Renal cortical epithelial cell (primary cell): Measurements from ENCODE around the gene JPH3. TPM values are rescaled to one million over a fixed set of nuclear protein-coding genes. Genes with fewer than 3 reads are reported as not detected.
"Not testable (repeated sequence)": the region's sequence is repeated elsewhere in the genome, so short reads cannot be mapped to it uniquely, and the experiment has no call there.

Experiments used
- DNase-seq: peaks from one replicate; pipeline ENCODE4 v3.0.0-alpha.2; 2011; ENCODE audit warnings: low read depth
- total RNA-seq: library from RNA; depleted of rRNA; stranded (reverse); fragments of >200 nt; gene quantifications from 2 replicates; pipeline ENCODE4 v1.2.3, GENCODE V29; 2014

JPH3 gene
- total RNA-seq, 1 donor from 2014 or later = 0.50 TPM

DNA sequence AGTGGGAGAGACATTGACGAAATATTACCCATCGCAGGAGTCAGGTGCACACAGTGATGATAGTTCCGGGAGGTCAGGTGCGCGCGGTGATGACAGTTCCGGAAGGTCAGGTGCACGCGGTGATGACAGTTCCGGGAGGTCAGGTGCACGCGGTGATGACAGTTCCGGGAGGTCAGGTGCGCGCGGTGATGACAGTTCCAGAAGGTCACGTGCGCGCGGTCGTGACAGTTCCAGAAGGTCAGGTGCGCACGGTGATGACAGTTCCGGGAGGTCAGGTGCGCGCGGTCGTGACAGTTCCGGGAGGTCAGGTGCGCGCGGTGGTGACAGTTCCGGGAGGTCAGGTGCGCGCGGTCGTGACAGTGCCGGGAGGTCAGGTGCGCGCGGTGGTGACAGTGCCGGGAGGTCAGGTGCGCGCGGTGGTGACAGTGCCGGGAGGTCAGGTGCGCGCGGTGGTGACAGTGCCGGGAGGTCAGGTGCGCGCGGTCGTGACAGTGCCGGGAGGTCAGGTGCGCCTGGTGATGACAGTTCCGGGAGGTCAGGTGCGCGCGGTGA, 78.8 kb downstream of the JPH3 start:
- not testable (repeated sequence) for DNase-seq

DNA sequence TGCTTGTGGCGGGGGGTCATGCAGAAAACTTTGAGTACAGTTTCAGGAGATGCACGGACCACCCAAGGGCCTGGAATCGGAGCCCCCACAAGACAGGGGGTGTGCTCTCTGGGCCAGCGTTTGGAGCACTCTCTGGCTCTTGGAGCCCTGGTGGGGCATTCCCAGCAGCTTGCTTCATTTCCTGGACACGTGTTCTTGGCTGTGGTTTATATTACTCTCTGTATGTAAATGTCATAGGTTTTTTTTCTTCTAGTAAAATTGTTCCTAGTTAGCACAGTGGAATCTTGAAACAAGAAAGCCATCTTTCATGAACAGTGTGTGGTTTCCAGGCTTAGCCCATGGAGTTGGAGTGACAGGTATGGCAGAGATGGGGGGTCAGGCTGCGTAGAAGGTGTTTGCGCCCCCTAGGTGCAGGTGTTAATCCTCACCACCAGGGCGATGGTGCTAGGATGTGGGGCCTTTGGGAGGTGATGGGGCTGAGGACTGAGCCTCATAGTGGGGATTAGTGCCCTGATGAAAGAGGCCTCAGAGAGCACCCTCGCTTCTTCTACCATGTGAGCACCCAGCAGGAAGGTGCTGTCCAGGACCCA, 79.8 kb downstream of the JPH3 start:
- no peak for DNase-seq

DNA sequence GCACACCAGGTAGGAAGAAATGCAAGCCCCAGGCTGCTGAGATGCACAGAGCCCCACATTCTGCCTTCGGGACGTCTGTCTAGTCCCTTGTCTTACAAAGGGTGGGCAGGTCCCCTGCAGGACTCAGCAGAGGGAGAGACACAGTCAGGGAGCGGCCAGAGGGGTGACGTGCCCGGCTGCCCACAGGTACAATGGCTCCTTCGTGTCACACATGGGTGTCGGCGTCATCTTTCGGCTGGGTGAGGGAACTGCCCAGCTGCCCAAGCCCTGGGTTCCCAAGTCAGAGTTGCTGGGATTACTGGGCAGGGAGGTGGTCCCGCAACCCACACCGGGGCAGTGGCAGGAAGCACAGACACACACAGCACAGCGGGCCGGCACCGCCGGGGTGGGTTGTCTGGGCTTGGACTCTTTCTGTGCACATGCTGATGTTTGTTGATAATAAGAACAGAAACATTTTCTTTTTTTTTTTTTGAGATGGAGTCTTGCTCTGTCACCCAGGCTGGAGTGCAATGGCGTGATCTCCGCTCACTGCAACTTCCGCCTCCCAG, 80.6 kb downstream of the JPH3 start:
- DNase-seq = no peak

DNA sequence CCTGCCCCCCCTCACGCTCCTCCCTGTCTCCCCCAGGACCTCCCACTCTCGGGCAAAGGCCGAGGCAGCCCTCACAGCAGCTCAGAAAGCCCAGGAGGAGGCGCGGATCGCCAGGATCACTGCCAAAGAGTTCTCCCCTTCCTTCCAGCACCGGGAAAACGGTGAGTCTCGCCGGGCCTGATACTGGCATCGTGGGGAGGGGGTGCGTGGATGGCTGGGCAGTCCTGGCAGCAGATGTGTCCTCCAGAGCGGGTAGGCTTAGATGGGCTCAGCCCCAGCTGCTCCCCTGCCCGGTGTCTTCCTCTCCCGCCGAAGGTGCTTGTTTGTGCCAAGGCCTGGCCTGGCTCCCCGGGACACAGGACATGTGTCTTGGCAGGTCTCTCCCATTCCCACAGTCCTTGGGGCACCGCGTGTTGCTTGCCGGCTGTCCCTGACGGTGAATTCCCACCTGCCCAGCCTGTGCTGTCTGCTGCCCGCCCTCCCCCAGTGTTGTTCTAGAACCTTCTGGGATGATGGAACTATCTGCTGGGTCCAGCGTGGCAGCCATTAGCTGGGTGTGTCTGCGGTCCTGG, 81.9 kb downstream of the JPH3 start:
- DNase-seq = no peak

DNA sequence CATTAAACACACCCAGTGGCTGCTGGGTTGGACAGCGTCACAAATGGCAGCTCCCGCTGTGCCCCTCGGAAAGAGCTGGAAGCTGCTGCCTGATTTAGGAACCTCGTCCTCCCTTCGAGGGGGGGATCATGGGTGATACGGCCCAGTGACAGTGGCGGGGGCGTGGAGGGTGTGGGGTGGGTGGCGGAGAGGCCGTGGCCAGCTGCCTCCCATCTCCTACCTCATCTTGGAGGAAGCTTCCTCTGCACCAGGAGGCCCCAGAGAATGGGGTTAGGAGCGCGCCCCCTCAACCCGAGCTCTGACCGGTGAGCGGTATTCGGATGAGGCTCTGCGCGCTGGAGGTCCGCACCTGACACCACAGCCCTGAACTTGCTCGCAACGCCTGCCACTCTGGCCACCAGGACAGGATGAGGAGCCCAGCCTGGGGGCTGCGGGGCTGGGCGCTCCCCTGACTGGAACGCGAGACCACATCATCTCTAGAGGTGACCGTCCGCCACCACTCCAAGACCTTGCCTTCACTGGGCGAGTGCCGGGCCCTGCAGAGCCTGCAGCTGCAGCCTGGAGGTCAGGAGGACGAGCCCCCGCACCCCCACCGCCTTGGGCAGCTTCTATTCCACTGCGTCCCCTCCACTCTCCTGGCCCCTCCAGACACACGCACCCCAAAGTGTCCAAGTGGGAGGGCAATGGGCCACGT, 82.5 kb downstream of the JPH3 start:
- DNase-seq = no peak

DNA sequence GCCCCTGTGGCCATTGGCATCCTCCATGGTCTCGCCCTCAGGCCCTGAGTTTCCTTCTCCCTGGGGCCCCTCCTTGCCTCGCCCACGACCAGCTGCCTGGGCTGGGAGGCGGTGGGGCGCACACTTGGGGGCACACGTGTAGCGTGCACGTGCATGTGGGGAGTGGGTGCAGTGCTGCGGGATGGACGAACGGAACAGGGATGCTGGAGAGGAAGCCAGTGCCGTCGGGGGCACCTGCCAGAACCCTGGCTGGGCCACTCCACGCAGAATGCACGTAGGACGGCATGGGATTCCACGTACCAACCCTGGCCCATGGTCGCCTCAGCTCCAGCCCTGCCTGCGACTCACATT, 83.1 kb downstream of the JPH3 start:
- no peak for DNase-seq

DNA sequence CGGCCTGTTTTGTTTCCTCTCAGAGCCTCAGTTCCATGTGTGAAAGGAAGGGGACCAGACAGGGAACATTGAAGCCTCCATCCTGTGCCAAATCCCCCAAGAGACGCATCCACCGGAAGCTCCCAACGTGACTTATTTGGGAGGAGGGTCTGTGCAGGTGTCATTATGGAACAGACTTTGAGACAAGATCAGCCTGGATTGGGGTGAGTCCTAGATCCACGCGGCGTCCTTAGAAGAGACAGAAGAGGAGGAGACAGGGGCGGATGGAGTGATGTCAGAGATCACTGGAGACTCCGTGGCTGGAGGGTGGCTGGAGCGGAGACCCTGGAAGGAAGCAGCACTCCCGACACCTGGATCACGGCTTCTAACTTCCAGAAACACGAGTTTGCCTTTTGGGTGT, 83.5 kb downstream of the JPH3 start:
- no peak for DNase-seq

DNA sequence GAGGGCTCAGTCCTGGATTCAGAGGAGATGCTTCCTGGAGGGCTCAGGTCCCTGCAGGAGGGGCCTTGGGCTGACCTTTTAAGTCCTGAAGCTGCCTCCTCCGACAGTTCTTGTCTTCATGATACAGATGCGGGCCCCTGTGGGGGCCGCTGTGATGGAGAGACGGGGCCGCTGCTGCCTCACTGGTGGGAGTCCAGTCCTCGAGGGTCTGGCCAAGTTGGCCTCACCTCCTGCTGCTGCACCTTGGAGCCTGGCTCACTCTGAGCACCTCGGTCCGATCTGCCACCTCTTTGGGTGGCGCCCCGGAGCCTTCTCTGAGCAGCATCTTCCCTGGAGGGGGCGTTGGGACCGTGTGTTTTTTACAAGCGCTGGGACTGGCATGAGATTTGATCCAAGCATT, 84.4 kb downstream of the JPH3 start:
- DNase-seq = no peak

DNA sequence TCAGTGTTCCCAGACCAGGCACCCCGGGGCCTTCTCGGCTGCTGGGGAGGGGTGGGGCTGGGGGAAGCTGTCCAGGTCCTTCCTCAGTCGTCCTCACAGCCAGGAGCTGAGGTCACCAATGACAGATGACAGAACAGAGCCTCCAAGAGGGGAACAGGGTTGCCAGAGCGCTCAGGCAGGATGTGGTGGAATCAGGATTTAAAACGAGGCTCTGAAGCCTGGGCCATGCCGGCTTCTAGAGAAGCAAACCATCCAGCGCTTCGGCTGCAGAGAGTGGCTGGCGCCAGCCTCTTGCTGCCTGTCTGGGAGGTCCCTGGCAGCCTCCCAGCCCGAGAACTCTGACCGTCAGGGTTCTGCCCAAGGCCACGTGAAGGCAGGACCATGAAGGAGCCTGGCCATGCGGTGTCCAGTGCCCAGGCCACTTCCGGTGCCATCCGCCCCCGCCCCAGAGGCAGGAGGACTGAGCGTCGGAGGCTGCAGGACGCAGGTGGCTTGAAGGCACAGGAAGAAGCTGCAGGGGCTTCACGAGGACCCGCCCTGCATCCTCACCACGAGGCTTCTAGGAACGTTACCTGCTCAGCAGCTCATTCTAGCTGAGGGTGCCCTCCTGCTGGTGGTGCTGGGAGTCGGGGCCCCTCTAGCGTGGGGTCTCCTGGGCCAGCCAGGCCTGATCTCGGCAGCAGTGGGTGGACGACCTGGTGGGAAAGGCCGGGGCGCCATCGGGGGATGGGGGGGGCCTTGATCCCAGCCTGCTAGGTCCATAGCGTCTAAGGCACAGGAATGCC, 85.0 kb downstream of the JPH3 start:
- peak; percentile 22 for DNase-seq

DNA sequence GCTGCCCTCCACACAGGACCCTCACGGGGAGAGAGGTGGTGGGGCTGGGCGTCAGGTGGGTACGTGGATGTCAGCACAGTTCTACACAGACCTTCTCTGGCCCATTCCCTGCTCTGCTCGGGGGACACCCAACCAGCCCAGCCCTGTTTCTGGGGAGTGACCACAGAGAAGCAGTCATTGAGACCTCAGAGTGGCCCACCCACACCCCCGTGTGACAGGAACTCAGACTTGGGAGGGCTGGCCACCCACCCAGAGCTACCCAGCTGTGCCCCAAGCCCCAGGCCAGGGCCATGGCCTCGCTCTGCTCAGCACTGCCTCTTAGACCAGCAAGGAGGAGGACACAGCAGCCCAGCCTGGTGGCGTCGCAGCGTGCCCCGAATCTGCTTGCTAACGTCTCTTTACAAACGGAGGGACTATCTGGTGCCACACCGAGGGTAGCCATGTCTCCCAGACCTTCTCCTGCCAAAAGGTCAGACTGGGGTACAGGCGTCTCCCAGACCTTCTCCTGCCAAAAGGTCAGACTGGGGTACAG, 85.8 kb downstream of the JPH3 start:
- no peak for DNase-seq

DNA sequence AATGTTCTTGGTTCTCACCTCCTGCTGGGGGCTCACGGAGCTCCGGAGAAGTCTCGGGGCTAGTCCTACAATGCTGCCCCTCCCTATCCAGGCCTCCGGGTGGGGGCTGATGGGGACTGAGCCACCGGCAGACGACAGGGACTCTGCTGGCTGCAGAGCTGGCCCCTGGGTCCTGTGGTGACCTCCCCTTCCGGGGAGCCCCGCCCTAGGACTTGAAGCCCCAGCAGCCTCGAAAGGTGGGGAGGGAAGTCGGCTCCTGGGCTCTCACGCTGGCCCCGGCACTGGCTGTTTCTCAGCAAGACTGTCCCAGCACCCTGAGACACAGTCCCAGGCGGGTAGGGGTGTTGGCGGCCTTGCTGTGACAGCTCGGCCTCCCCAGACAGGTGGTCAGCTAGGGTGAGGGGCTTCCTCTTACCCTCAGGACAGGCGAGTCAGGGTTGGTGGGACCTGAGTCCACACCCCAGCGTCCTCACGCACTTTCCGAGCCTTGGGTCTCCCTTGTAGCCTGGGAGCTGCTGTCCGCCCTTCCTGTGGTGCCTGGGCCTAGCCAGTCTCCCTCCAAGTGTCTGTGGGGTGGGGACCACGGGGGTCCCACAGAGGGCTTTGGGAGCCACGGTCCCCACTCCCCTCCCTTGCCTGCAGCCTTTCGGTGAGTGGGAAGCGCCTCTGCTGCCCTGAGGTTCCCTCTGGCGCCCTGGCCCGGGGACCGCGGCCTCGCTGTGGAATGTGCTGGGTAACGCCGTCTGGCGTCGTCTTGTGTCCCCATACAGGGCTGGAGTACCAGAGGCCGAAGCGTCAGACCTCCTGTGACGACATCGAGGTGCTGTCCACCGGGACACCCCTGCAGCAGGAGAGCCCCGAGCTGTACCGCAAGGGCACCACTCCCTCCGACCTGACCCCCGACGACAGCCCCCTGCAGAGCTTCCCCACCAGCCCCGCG, 86.8 kb downstream of the JPH3 start:
- DNase-seq = no peak

DNA sequence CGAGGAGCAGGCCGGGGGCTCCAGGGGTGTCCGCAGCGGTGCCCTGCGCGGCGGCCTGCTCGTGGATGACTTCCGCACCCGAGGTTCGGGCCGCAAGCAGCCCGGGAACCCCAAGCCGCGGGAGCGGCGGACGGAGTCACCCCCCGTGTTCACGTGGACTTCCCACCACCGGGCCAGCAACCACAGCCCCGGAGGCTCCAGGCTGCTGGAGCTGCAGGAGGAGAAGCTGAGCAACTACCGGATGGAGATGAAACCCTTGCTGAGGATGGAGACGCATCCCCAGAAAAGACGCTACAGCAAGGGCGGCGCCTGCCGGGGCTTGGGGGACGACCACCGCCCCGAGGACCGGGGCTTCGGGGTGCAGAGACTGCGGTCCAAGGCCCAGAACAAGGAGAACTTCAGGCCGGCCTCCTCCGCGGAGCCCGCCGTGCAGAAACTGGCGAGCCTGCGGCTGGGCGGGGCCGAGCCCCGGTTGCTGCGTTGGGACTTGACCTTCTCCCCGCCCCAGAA, 87.7 kb downstream of the JPH3 start:
- no peak for DNase-seq

DNA sequence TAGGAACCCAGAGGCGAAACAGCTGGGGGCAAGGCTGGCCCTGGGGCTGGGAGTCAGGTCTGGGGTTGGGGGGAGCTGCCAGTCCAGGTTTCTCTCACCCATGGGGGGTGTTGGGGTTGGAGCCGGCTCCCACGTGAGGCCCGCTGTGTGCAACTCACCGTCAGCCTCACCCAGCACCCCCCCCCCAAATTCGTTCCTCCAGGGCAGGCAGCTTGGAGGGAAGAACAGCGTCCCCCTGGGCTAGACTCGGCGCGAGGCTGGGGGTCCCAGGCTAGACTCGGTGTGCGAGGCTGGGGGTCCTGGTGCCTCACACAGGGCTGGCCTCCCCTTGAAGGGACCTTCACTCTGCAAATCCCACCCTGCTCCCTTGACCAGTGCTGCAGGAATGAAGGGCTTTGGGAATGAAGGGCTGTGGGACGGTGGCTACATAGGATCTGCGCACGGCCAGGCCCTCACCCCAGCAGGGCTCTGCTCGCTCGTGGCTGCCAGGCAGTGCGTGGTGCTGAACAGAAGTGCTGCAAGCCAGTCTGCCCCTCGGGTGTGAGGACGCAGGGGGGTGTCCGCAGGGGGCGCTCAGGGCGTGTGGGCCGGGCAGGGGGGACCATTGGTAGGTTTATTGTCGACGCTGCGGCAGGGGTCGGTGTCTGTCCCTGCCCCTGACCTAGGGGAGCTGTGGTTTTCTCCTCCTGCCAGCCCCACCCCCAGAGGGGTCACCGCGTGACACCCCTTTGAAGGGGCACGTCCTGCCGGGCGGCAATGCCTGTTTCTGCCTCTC, 88.8 kb downstream of the JPH3 start:
- DNase-seq = no peak

DNA sequence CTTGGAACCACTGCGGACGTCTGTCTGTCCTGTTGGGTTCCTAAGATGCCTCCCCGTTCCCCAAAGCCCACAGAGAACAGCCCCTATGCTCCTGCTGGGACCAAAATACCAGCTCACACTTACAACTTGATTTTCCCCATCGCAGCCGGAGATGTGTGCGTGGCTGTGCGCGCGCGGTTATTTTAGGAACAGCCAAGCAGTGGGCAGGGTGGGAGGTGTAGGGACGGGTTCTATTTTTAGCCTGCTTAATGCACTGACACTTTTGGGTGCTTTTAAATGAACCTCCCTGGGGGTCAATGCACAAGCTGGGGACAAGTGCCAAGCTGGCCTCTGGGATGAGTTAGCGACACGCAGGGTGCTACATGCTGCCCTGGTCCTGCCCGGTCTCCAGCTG, 89.4 kb downstream of the JPH3 start:
- DNase-seq = no peak

DNA sequence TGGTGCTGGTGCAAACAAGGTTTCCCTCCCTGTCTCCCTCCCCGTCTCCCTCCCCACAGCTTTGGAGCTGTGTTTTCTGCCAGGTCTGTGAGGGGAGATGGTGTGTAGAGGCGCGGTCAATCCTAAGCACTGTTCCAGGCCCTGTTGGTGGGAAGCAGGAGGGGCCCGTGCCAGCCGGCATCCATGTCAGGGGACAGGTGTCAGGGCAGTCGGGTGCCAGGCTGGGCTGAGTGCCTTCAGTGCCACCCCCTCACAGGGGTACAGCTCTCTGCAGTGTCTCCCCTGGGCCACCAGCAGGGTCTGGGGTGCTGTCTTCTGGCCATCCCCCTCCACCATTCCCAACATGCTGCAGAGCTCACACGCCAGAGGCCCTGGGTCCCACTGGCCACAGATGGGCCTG, 89.9 kb downstream of the JPH3 start:
- DNase-seq = no peak

DNA sequence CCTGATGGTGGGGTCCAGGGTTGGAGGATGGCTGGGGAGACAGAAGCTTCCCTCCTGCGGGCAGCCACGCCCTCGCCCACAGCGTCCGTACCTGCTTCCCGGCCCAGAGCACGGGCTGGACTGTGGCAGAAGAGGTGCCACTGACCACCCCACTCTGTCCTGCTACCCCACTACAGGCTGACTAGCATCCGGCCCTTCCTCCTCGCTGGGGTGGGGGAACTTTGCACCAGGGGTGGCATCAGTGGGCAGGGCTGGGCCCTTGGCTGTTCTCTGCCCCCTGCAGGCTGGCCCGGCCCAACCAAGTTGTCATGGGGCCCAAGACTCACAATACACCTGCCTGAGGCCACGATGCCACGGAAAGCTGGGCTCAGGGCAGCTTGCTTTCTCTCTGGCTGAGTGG, 90.4 kb downstream of the JPH3 start:
- no peak for DNase-seq

DNA sequence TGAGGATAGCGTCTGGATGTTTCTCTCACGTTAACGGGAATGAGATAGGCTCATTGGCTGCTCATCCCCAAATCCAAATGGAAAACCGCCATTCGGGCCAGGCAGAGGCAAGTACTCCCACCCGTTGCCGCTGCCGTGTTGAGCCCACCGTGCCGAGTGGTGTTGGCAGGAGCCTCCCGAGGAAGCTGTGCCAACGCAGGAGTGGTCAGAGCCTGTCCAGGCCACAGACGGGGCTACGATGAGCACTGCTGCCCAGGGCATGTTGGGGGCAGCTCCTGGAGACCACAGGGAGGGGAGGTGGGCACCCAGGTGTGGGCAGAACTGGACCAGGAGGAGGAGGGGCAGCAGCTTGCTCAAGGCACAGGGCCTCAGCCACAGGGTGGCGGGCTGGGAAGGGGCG, 91.5 kb downstream of the JPH3 start:
- DNase-seq = no peak

DNA sequence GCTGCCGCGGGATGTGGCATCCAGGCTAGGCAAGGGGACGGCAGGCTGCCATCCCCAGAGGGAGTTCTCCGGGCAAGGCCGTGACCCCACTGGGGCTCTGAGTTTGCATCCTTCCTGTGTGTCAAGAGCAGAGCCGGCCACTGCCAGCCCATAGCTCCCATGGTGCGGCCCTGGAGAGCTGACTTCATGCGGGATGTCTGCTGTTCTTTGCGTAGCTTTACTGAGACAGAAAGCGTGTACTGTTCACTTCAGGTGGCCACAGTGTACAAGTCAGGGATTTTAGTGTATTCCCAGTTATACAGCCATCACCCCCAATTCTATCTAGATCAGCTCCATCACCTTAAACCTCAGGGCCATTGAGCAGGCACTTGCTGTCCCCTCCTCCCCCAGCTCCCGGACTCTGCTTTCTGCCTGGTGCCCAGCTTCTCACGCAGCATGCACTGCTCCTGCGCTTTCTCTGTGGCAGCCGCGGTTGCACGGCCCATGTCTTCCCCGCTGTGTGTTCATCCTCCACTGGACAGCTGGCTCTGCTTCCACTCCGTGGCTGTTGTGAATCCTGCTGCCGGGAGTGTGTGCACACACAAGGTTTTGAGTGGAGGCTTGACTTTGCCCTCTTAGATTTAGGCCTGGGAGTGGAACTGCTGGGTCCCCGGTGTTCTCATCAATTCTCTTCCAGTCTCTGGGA, 92.3 kb downstream of the JPH3 start:
- DNase-seq = no peak

DNA sequence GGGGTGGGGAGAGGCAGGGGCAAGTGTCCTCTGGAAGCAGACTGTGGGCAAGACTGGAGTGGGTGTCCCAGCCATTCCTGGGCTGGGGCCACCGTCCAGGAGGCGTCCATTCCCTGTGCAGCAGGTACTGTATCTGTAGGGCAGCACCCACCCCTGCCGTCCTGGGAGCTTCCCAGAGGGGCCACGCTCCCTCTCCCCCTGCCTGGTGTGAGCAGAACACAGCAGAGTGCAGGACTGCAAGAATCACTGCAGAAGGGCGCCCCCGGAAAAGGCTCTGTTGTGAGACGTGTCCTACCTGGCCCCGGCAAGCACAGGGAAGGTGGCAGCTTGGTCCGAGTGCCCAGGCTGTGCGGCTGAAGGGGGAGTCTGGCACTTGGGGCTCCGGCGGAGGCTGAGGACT, 93.2 kb downstream of the JPH3 start:
- DNase-seq = no peak
